GM23338 (cell line): ENCODE measurements around the gene FAM13C.

Experiments used
- CREB1 ChIP-seq: fragments of 250-450 bp; sonication (Bioruptor Pico); IDR thresholded peaks from 2 replicates; pipeline ENCODE4 v1.5.0; 2020; ENCODE audit warnings: low read depth, mild to moderate bottlenecking, moderate library complexity
- CTCF ChIP-seq, 2 experiments: fragments of 200-600 bp in 1 of 2; sonication (generic) in 1 of 2; conservative IDR thresholded peaks; 2 replicates each; pipeline versions ENCODE4 v1.5.1 to v1.6.1; 2016 to 2017; ENCODE audit warnings: antibody characterized with exemption in 2 of 2, low read depth in 2 of 2, mild to moderate bottlenecking in 2 of 2, moderate library complexity in 1 of 2
- ETS1 ChIP-seq: IDR thresholded peaks from 2 replicates; pipeline ENCODE4 v1.6.1; 2016; ENCODE audit warnings: antibody characterized with exemption
- EZH2 ChIP-seq: fragments of 200-600 bp; sonication (generic); IDR thresholded peaks from one replicate; pipeline ENCODE4 v1.8.0; 2017; ENCODE audit warnings: antibody characterized with exemption, mild to moderate bottlenecking, low read depth; ENCODE audit not compliant: unreplicated experiment
- EZH2phosphoT487 ChIP-seq: fragments of 200-600 bp; sonication (generic); IDR thresholded peaks from one replicate; pipeline ENCODE4 v1.8.1; 2018; ENCODE audit warnings: antibody characterized with exemption; ENCODE audit not compliant: unreplicated experiment
- NANOG ChIP-seq: IDR thresholded peaks from 2 replicates; pipeline ENCODE4 v1.6.1; 2016; ENCODE audit warnings: antibody characterized with exemption, borderline replicate concordance
- POLR2AphosphoS5 ChIP-seq: IDR thresholded peaks from 2 replicates; pipeline ENCODE4 v1.6.1; 2016; ENCODE audit warnings: antibody characterized with exemption, low read depth
- REST ChIP-seq: IDR thresholded peaks from one replicate; pipeline ENCODE4 v1.6.1; 2018; ENCODE audit warnings: antibody characterized with exemption; ENCODE audit not compliant: unreplicated experiment
- ZNF462 ChIP-seq: fragments of 250-450 bp; sonication (Bioruptor Pico); IDR thresholded peaks from 2 replicates; pipeline ENCODE4 v1.5.0; 2020; ENCODE audit warnings: mild to moderate bottlenecking, moderate library complexity

- TF ChIP-seq CTCF (conservative IDR thresholded peaks at IDR 0.05; ENCODE audit: low read depth in 2 of 2) (peak; percentile 28 to 39; a peak in 2 of 4 replicates), NANOG (no peak), REST (no peak), POLR2AphosphoS5 (no peak), ETS1 (no peak), EZH2 (no peak), EZH2phosphoT487 (no peak), ZNF462 (CRISPR knock-in tag) (no peak), CREB1 (CRISPR knock-in tag) (no peak)
Observed at GRCh38 chr10:59388671-59388976, 26.3 kb upstream of the FAM13C start.
